ENCODE results near the gene PSME4. TPM values are rescaled to one million over a fixed set of nuclear protein-coding genes. Genes with fewer than 3 reads are reported as not detected.
A peak's percentile ranks its signal among the peaks of the same experiment; 100 is the strongest.

Gene PSME4
- total and polyA plus RNA-seq, 2 of the 13 experiments (the other 11 are each of a cell fraction or from before 2014, with no cell fraction given): 52.1 to 77.8 TPM

GRCh38 chr2:53969968-53970723 lies 647 bp downstream of the PSME4 start (continued):
- TF ChIP-seq CSRNP2 (CRISPR knock-in tag; conservative IDR thresholded peaks at IDR 0.05; ENCODE audit: low read depth) (no peak), RFX5 (IDR thresholded peaks at IDR 0.05; ENCODE audit: low read depth, low read length) (no peak), TARDBP (CRISPR knock-in tag; IDR thresholded peaks at IDR 0.05) (no peak), IKZF4 (CRISPR knock-in tag; IDR thresholded peaks at IDR 0.05; ENCODE audit: borderline replicate concordance, low read depth, not compliant biosample characterization) (no peak), MYNN (CRISPR knock-in tag; IDR thresholded peaks at IDR 0.05; ENCODE audit: low read depth) (no peak), SALL2 (CRISPR knock-in tag; IDR thresholded peaks at IDR 0.05) (no peak), ZNF850 (CRISPR knock-in tag; conservative IDR thresholded peaks at IDR 0.05) (0 out of 2 replicates have a peak, but pooled peaks have one; percentile 20), ZNF713 (CRISPR knock-in tag; IDR thresholded peaks at IDR 0.05) (no peak), ZNF558 (CRISPR knock-in tag; IDR thresholded peaks at IDR 0.05; ENCODE audit: borderline replicate concordance) (no peak), ZNF644 (CRISPR knock-in tag; IDR thresholded peaks at IDR 0.05; ENCODE audit: low read depth) (no peak), NBN (conservative IDR thresholded peaks at IDR 0.05) (no peak), LRRFIP1 (CRISPR knock-in tag; conservative IDR thresholded peaks at IDR 0.05) (no peak), ZSCAN31 (CRISPR knock-in tag; IDR thresholded peaks at IDR 0.05; ENCODE audit: low read depth) (0 out of 2 replicates have a peak, but pooled peaks have one; percentile 18), FOSL2 (CRISPR knock-in tag; IDR thresholded peaks at IDR 0.05) (no peak), ASH2L (IDR thresholded peaks at IDR 0.05; ENCODE audit: insufficient read length, low read depth, low read length) (peak; percentile 55), NR2F6 (IDR thresholded peaks at IDR 0.05) (no peak), NR2F6 (CRISPR knock-in tag; IDR thresholded peaks at IDR 0.05) (no peak; the same call in 1 of the 2 replicates)
- TF ChIP-seq, protein P1, sequence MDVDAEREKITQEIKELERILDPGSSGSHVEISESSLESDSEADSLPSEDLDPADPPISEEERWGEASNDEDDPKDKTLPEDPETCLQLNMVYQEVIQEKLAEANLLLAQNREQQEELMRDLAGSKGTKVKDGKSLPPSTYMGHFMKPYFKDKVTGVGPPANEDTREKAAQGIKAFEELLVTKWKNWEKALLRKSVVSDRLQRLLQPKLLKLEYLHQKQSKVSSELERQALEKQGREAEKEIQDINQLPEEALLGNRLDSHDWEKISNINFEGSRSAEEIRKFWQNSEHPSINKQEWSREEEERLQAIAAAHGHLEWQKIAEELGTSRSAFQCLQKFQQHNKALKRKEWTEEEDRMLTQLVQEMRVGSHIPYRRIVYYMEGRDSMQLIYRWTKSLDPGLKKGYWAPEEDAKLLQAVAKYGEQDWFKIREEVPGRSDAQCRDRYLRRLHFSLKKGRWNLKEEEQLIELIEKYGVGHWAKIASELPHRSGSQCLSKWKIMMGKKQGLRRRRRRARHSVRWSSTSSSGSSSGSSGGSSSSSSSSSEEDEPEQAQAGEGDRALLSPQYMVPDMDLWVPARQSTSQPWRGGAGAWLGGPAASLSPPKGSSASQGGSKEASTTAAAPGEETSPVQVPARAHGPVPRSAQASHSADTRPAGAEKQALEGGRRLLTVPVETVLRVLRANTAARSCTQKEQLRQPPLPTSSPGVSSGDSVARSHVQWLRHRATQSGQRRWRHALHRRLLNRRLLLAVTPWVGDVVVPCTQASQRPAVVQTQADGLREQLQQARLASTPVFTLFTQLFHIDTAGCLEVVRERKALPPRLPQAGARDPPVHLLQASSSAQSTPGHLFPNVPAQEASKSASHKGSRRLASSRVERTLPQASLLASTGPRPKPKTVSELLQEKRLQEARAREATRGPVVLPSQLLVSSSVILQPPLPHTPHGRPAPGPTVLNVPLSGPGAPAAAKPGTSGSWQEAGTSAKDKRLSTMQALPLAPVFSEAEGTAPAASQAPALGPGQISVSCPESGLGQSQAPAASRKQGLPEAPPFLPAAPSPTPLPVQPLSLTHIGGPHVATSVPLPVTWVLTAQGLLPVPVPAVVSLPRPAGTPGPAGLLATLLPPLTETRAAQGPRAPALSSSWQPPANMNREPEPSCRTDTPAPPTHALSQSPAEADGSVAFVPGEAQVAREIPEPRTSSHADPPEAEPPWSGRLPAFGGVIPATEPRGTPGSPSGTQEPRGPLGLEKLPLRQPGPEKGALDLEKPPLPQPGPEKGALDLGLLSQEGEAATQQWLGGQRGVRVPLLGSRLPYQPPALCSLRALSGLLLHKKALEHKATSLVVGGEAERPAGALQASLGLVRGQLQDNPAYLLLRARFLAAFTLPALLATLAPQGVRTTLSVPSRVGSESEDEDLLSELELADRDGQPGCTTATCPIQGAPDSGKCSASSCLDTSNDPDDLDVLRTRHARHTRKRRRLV (CRISPR knock-in tag; IDR thresholded peaks at IDR 0.05): peak; percentile 79; the same call in 1 of the 2 replicates
- TF ChIP-seq, protein P2, sequence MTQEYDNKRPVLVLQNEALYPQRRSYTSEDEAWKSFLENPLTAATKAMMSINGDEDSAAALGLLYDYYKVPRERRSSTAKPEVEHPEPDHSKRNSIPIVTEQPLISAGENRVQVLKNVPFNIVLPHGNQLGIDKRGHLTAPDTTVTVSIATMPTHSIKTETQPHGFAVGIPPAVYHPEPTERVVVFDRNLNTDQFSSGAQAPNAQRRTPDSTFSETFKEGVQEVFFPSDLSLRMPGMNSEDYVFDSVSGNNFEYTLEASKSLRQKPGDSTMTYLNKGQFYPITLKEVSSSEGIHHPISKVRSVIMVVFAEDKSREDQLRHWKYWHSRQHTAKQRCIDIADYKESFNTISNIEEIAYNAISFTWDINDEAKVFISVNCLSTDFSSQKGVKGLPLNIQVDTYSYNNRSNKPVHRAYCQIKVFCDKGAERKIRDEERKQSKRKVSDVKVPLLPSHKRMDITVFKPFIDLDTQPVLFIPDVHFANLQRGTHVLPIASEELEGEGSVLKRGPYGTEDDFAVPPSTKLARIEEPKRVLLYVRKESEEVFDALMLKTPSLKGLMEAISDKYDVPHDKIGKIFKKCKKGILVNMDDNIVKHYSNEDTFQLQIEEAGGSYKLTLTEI (CRISPR knock-in tag; conservative IDR thresholded peaks at IDR 0.05): no peak

All from HepG2 (cell line).